Neural cell (in vitro differentiated cells): ENCODE data around the gene COA7.

Source experiments
- EZH2 ChIP-seq: fragments of 200-600, 300-800 bp; shearing (Covaris generic), sonication (generic); IDR thresholded peaks from 2 replicates; pipeline ENCODE4 v1.6.1; 2014; ENCODE audit warnings: antibody characterized with exemption, low read length, borderline replicate concordance, mild to moderate bottlenecking; ENCODE audit not compliant: insufficient read depth, poor library complexity, severe bottlenecking
- POLR2AphosphoS5 ChIP-seq: IDR thresholded peaks from 2 replicates; pipeline ENCODE4 v1.6.1; 2012
- SMC3 ChIP-seq: fragments of 450-650 bp; conservative IDR thresholded peaks from 2 replicates; pipeline ENCODE4 v1.6.1; 2014; ENCODE audit warnings: antibody characterized with exemption, mild to moderate bottlenecking, moderate library complexity; ENCODE audit not compliant: poor library complexity
- TF ChIP-seq, protein P1 (sequence below): fragments of 450-650 bp; IDR thresholded peaks from 2 replicates; pipeline ENCODE4 v1.5.1; 2014; ENCODE audit warnings: antibody characterized with exemption, mild to moderate bottlenecking, moderate library complexity; ENCODE audit not compliant: poor library complexity, severe bottlenecking

DNA sequence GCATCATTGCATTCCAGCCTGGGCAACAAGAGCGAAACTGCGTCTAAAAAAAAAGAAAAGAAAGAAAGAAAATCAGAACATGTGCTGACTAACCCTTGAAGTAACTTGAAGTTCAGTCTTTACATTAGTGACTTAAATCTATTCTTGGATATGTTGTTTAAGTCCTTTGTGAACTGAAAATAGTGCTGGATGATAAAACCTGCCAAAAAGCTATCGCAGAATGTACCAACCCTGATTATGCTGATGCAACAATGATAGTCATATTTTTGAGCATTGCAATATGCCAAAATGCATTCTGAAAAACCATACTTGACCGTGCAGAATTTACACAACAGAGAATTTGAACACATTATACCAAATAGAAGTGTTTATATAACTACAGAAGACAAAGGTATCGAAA lies 34.4 kb downstream of the COA7 start:
- TF ChIP-seq POLR2AphosphoS5: no peak
- TF ChIP-seq, protein P1, sequence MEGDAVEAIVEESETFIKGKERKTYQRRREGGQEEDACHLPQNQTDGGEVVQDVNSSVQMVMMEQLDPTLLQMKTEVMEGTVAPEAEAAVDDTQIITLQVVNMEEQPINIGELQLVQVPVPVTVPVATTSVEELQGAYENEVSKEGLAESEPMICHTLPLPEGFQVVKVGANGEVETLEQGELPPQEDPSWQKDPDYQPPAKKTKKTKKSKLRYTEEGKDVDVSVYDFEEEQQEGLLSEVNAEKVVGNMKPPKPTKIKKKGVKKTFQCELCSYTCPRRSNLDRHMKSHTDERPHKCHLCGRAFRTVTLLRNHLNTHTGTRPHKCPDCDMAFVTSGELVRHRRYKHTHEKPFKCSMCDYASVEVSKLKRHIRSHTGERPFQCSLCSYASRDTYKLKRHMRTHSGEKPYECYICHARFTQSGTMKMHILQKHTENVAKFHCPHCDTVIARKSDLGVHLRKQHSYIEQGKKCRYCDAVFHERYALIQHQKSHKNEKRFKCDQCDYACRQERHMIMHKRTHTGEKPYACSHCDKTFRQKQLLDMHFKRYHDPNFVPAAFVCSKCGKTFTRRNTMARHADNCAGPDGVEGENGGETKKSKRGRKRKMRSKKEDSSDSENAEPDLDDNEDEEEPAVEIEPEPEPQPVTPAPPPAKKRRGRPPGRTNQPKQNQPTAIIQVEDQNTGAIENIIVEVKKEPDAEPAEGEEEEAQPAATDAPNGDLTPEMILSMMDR: no peak
- no peak for TF ChIP-seq SMC3
- no peak for TF ChIP-seq EZH2
